ENCODE data around the gene RAD51AP2.
"Not testable (repeated sequence)": the region's sequence is repeated elsewhere in the genome, so short reads cannot be mapped to it uniquely, and the experiment has no call there.

The RAD51AP2 gene

GRCh38 chr2:17518212-17519154 lies at the start of gene RAD51AP2:
Gene RAD51AP2 (minus strand): TSS chr2:17518440. CDS start chr2:17518415, 25 bp downstream.
- DNase-seq, result peak; percentile 52

DNA sequence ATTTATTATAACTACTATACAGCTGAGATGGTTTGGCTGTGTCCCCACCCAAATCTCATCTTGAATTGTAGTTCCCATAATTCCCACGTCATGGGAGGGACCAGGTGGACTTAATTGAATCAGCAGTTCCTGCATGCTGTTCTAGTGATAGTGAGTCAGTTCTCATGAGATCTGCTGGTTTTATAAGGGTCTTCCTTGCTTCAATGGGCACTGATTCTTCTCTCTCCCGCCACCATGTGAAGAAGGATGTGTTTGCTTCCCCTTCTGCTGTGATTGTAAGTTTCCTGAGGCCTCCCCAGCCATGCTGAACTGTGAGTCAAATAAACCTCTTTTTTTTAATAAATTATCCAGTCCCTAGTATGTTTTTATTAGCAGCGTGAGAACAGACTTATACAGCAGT lies 47.5 kb upstream of the RAD51AP2 start:
- DNase-seq, result not testable (repeated sequence)

- DNase-seq, result no peak
Measured at GRCh38 chr2:17558878-17559277, 40.6 kb upstream of the RAD51AP2 start.

- DNase-seq, result no peak
Measured at GRCh38 chr2:17558053-17558452, 39.8 kb upstream of the RAD51AP2 start.

DNA sequence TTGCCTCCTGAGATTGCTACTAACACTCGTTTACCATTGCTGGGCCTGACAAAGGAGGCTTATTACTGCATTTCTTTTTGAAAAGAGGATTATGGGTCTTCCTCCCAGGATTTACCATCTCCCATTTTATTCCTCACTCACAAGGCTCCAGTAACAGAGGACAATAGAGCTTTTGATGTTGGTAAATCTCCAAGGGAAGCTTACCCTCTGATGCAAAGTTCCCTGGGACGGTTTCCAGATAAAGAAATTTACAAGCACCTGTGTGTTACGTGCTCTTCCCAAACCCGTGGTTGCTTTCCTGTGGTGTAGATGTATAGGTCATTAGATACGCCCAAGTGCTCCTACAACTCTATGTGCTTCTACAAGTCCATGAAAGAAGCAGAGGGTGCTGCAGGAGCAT lies 39.4 kb upstream of the RAD51AP2 start:
- DNase-seq, result peak; percentile 25

DNA sequence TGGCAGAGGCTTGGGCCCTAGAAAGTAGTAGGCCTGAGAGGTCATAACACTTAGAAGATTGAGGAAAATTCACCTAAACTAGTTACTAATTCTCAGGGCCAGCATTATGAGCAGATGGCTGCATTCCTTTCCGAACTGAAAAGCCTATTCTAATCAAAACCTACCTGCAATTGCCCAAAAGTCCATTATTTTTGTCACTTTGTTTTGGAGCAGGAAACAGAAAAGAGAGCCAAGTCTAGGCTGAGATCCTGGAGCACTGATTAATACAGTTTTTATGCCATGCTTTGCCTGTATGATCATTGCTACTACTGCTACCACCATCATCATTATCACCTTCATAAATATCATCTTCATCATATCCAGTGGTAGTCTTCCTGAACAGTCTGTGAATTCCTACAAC lies 36.9 kb upstream of the RAD51AP2 start:
- no peak for DNase-seq

- no peak for DNase-seq
Measured at GRCh38 chr2:17550907-17551306, 32.7 kb upstream of the RAD51AP2 start.

DNA sequence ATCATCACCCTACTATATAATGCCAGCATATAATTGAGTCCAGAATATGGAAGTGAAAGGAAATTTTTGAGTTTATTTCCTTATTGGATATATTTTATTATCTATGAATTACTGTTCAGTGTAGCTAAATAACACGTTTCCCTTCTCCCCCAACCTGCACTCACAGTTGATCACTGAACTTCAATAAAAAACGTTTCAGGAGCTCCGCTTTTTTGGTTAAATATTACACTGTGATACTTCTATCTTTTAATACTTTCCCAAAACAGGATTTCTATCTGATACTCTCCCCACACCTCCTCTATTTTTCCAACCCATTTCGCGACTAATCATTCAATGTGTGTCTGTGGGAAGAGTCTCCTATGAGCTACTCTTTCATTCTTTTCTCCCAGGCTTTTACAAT lies 29.5 kb upstream of the RAD51AP2 start:
- DNase-seq, result no peak

- DNase-seq, result no peak
Measured at GRCh38 chr2:17547237-17547636, 29.0 kb upstream of the RAD51AP2 start.

DNA sequence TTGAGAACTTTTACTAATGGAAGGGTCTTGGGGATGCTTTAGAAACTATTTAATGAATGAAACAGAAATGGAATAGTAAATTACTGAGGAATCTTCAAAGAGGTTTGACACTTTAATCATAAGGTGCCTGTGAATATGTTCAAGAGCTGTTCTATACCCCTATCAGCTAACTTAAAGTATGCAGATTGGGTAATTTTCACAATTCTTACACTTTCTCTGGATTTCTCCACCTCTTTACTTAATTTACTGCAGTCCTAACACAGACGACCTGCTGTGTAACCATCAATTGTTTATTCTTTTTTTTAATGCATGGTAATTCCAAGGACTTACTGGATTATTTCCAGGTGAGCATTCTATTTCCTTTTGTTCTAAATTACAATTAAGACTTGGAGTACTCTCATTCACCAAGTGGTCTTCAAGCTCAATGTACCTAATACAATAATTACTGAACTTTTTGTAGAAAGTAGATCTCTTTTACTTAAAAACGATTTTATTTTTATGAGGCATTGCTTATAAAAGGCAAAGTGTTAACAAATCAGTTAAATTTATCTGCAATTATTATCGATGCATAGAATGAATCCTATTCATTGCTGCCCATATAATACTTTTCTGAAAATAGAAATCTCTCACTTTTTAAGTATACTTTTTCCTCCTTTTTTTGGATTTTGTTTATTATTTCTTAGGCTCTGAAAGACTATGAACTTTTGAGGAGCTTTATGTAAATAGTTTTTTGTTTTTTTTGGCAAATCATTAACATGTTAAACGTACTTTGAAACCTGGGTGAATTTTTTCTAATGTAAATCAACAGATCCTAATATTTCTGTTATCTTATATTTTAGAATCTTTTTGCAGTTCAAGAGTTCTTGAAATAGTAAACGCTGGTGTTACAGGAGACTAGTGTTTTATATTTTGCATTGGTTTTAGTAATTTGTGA lies 27.7 kb upstream of the RAD51AP2 start:
- DNase-seq, result peak; percentile 9

DNA sequence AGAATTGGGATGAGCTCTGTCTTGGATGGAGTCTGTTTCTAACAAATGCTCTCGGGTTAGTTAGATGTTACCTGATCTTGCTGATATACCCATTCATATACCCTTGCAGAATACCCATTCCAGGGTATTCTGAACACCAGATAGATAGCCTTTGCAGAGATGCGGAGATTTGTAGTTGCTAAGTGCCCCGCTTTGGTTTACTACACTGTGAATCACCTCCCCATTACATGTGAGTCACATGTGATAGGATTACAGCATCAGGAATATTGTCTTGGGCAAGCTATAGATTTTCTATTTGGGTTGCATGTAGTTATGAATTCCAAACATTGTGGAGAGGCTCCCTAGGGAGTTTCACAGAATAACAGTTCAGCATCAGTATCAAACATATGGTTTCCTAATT lies 26.0 kb upstream of the RAD51AP2 start:
- no peak for DNase-seq

DNA sequence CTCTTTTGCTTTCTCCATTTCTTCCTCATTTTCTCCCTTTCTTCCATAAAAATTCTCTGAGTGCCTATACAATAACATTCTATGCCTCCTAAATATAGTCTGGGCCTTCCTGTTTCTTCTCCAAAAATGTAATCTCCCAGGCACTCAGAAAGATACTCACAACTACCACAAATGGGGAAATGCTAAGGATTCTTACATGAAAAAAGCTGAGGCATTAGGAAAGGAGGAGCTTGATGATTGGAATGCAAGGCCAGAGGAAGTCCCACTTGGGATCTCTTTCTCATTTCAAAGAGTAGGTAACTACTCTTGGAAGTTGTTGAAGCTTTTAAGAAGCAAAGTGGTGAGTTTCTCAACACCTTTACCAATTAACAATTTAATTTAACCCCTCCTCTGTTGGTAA lies 25.6 kb upstream of the RAD51AP2 start:
- no peak for DNase-seq

- DNase-seq, result no peak
Measured at GRCh38 chr2:17543131-17543660, 25.0 kb upstream of the RAD51AP2 start.

DNA sequence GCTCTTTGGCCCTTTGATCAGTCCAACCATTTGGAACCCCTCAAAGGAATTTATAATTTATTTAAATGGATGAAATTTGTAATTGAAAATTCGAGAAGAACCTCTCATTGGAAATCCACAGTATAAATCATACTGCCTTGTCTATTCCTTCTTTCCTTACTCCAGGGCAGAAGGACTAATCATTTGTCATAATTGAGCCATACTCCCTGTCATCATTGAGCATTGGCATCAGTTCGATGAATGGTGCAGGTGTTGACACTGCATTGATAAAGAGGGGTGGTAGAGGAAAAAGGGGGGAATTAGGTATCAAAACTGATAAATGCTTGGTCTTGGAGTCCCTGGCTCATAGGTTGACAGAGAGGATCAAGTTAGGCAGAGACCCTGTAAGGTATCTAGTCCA lies 24.2 kb upstream of the RAD51AP2 start:
- no peak for DNase-seq

DNA sequence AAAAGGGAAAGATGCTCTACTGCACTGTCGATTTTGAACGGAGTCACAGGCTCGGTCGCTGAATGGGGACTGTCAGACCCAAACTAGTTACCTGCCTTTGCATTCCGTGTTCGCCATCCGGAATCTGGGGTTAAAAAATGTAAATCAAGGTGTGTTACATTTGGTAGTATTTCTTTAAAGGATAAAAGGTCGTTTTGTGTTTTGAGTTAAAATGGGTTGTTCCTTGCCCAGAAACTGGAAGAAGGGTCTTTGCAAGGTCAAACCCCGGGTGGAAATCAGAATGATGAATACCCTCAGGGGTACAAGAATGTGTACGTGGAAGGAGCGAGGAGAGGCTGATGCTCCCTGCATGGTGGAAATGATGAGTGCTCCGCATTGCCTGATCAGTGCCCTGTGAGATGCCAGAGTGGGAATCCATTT lies 23.3 kb upstream of the RAD51AP2 start:
- no peak for DNase-seq

- DNase-seq, result peak; percentile 60
Measured at GRCh38 chr2:17540813-17541530, 22.7 kb upstream of the RAD51AP2 start.

DNA sequence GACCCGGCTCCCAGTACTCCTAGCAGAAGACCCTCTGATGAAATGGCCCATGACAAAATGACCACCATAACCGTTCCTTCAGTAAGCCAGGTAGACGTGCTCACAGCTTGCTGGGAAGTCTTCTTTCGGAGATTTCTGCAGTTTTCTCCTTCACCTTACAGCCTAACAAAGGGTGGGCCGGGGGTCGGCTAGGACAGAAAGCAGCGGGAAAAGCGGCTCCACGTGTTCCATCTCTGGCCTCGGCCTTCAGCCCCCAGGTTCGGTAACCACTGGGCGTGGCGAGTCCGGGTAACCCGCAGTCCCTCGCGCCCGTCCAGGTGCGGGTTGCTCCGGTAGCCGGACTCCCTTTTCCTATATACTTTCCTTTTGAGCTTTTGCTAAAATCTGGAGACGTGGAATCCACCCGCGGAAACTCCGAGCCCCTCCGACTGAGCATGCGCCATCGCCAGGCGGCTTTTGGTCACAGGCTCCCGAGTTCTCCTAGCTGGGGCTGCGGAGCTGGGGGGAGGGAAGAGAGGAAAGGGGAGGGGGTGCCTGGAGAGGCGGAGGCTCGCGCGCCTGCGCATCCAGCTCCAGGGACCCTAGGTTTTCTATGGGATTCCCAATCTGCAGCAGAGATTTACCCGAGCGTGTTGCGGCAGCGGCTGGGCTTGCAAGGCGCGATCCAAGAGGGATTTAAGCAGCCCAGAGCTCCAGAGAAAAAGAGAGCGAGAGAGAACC lies 22.0 kb upstream of the RAD51AP2 start, which contains the start of gene VSNL1:
Gene VSNL1, plus strand, starts transcription at position 604 of the 720 bp plus-strand sequence. CDS start 51,379 bp downstream, outside the sequence.
- DNase-seq, result peak; percentile 95

- DNase-seq, result peak; percentile 66
Measured at GRCh38 chr2:17539611-17540092, 21.4 kb upstream of the RAD51AP2 start.

DNA sequence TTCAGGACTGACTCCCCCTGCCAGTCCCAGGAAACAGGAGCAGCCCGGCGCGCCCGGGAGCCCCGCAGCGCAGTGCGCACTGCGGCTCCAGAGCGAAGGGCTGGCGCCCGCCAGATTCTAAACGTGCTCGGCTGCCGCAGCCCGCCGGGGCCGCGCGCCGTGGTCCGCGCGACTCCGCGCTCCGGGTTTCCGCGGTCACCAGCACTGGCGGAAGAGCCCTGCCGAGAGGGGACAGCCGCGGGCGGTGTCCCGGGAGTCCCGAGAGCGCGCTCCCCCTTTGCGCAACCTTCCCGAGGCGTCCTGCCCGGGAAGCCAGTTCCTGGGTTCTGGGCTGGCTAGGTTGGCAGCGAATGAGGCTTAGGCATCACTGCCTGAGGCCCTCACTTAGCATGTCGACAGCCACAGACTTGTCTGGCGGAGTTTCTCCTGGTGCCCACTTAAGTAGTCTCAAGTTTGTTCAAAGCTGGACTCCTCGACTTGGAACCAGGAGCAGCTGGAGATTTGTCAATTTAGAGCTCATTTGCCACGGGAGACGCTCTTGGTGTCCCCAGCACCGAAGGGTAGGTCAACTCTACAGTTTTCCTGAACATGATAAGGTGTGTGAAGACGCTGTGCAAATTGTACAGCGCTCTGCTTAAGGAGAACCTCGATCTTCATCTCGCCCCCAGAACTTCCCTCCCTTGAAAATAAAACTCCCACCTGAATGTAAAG lies 20.8 kb upstream of the RAD51AP2 start:
- DNase-seq, result peak; percentile 73

- no peak for DNase-seq
Measured at GRCh38 chr2:17538022-17538843, 20.0 kb upstream of the RAD51AP2 start.
